CD14-positive monocyte (primary cell): ENCODE data around the gene CT47C1. TPM values are rescaled to one million over a fixed set of nuclear protein-coding genes. Genes with fewer than 3 reads are reported as not detected.
"Not testable (repeated sequence)": the region's sequence is repeated elsewhere in the genome, so short reads cannot be mapped to it uniquely, and the experiment has no call there.

Source experiments
- DNase-seq, 3 donors: peaks; one replicate each; pipeline ENCODE4 v3.0.0-alpha.2; 2011 to 2022
- H2AFZ ChIP-seq: 2 replicates; pipeline ENCODE4 v1.6.0; 2012; ENCODE audit warnings: mild to moderate bottlenecking, low read depth, low read length, inconsistent platforms; ENCODE audit not compliant: insufficient read depth, poor library complexity, severe bottlenecking
- H3K27ac ChIP-seq, 2 donors: 1 replicate in 1 of 2; 2 replicates in 1 of 2; pipeline ENCODE4 v1.5.1; 2012 to 2013; ENCODE audit warnings: low read length in 2 of 2, control low read depth in 1 of 2, inconsistent platforms in 1 of 2, low read depth in 1 of 2, mild to moderate bottlenecking in 1 of 2
- H3K27me3 ChIP-seq, 2 donors: one replicate each; pipeline versions ENCODE4 v1.6.0 to v1.6.1; 2011 to 2013; ENCODE audit warnings: low read length in 2 of 2; ENCODE audit not compliant: control insufficient read depth in 2 of 2, insufficient read depth in 2 of 2
- H3K36me3 ChIP-seq, 2 donors: replicated peaks in 1 of 2; 1 replicate in 1 of 2; 2 replicates in 1 of 2; pipeline versions ENCODE4 v1.5.1 to v1.6.1; 2012 to 2013; ENCODE audit warnings: low read length in 2 of 2, control low read depth in 1 of 2, inconsistent platforms in 1 of 2, mild to moderate bottlenecking in 1 of 2; ENCODE audit not compliant: insufficient read depth in 2 of 2, control insufficient read depth in 1 of 2
- H3K4me1 ChIP-seq, 2 donors: 1 replicate in 1 of 2; 2 replicates in 1 of 2; pipeline versions ENCODE4 v1.5.1 to v1.6.1; 2012 to 2013; ENCODE audit warnings: low read length in 2 of 2, control low read depth in 1 of 2, inconsistent platforms in 1 of 2, mild to moderate bottlenecking in 1 of 2, moderate library complexity in 1 of 2; ENCODE audit not compliant: insufficient read depth in 2 of 2, control insufficient read depth in 1 of 2
- H3K4me2 ChIP-seq: replicated peaks from 2 replicates; pipeline ENCODE3; 2012; ENCODE audit warnings: low read length, moderate library complexity, mild to moderate bottlenecking; ENCODE audit not compliant: poor library complexity, severe bottlenecking; ENCODE audit errors: extremely low read depth
- H3K4me3 ChIP-seq, 3 experiments: fragments of 200-600 bp in 1 of 3; sonication (generic) in 1 of 3; replicated peaks in 1 of 3; 1 replicate in 2 of 3; 2 replicates in 1 of 3; pipeline ENCODE4 v1.5.1; 2011 to 2013; ENCODE audit warnings: low read length in 3 of 3, mild to moderate bottlenecking in 3 of 3, control low read depth in 2 of 3, low read depth in 2 of 3, inconsistent platforms in 1 of 3, moderate library complexity in 1 of 3
- H3K79me2 ChIP-seq: 2 replicates; pipeline ENCODE4 v1.6.0; 2012; ENCODE audit warnings: mild to moderate bottlenecking, control low read depth, inconsistent platforms, low read length, moderate library complexity; ENCODE audit not compliant: insufficient read depth
- H3K9ac ChIP-seq: 2 replicates; pipeline ENCODE4 v1.6.0; 2017; ENCODE audit warnings: low read length, mild to moderate bottlenecking; ENCODE audit not compliant: insufficient read depth, poor library complexity, severe bottlenecking
- H3K9me3 ChIP-seq, 2 donors: replicated peaks in 1 of 2; 1 replicate in 1 of 2; 2 replicates in 1 of 2; pipeline versions ENCODE4 v1.5.1 to v1.6.1; 2012 to 2013; ENCODE audit warnings: low read length in 2 of 2, control low read depth in 1 of 2; ENCODE audit not compliant: control insufficient read depth in 1 of 2, insufficient read depth in 1 of 2
- H4K20me1 ChIP-seq: 2 replicates; pipeline ENCODE4 v1.6.0; 2012; ENCODE audit warnings: mild to moderate bottlenecking, low read length, control low read depth, moderate library complexity; ENCODE audit not compliant: insufficient read depth
- H3K27ac Mint-ChIP-seq, 7 donors: one replicate each; pipeline ENCODE4 v1.8.0; 2020; ENCODE audit warnings: mild to moderate bottlenecking in 7 of 7, mixed read lengths in 7 of 7, moderate library complexity in 6 of 7, inconsistent platforms in 2 of 7
- H3K27me3 Mint-ChIP-seq, 3 donors: one replicate each; pipeline ENCODE4 v1.8.0; 2021 to 2022; ENCODE audit warnings: low read depth in 3 of 3, mild to moderate bottlenecking in 3 of 3, mixed read lengths in 3 of 3, moderate library complexity in 3 of 3, inconsistent platforms in 1 of 3
- H3K36me3 Mint-ChIP-seq, 2 donors: one replicate each; pipeline ENCODE4 v1.8.0; 2020; ENCODE audit warnings: mixed read lengths in 2 of 2, inconsistent platforms in 1 of 2, mild to moderate bottlenecking in 1 of 2
- H3K4me1 Mint-ChIP-seq: one replicate; pipeline ENCODE4 v1.8.0; 2020; ENCODE audit warnings: mild to moderate bottlenecking, mixed read lengths
- H3K4me3 Mint-ChIP-seq, 2 donors: one replicate each; pipeline ENCODE4 v1.8.0; 2020; ENCODE audit warnings: mild to moderate bottlenecking in 2 of 2, mixed read lengths in 2 of 2, moderate library complexity in 1 of 2
- H3K9me3 Mint-ChIP-seq, 7 donors: one replicate each; pipeline ENCODE4 v1.8.0; 2020 to 2022; ENCODE audit warnings: mixed read lengths in 7 of 7, mild to moderate bottlenecking in 6 of 7, moderate library complexity in 6 of 7, inconsistent platforms in 2 of 7
- WGBS: methylation state at CpG from one replicate; pipeline ENCODE4 v1.1.5; 2013; ENCODE audit warnings: missing lambda C conversion rate; ENCODE audit not compliant: insufficient coverage; 5-methylcytosine and 5-hydroxymethylcytosine counted together
- intact Hi-C, 2 donors: fragments of 100-400 bp; cut with micrococcal nuclease; formaldehyde crosslinking; loops; one replicate each; pipeline versions ENCODE4 v1.15.0 to v1.15.1; 2023
- polyA plus RNA-seq, 3 donors: library from polyadenylated mRNA; depleted of rRNA in 1 of 3; unstranded in 2 of 3; stranded (reverse) in 1 of 3; fragments of 300-500 nt in 2 of 3; fragments of >200 nt in 1 of 3; fragmentation: Illumina TruSeq in 2 of 3; gene quantifications; 1 replicate in 2 of 3; 2 replicates in 1 of 3; pipeline ENCODE4 v1.2.3, GENCODE V29; 2012 to 2021
- TF ChIP-seq, protein P1 (sequence below): fragments of 200-600 bp; IDR thresholded peaks from one replicate; pipeline ENCODE4 v1.8.0; 2022; ENCODE audit warnings: antibody characterized with exemption, mild to moderate bottlenecking

CT47C1 gene
- polyA plus RNA-seq, 3 donors: not detected

GRCh38 chrX:119027960-119028732 lies 44.6 kb upstream of the CT47C1 start:
- no CpG with 5 or more reads among the region's 28 CpGs for WGBS
- H3K9me3 Mint-ChIP-seq: peaks cover 0 to 14% (median under 1%) of the 10 kb centered on the region in 7 donors

DNA sequence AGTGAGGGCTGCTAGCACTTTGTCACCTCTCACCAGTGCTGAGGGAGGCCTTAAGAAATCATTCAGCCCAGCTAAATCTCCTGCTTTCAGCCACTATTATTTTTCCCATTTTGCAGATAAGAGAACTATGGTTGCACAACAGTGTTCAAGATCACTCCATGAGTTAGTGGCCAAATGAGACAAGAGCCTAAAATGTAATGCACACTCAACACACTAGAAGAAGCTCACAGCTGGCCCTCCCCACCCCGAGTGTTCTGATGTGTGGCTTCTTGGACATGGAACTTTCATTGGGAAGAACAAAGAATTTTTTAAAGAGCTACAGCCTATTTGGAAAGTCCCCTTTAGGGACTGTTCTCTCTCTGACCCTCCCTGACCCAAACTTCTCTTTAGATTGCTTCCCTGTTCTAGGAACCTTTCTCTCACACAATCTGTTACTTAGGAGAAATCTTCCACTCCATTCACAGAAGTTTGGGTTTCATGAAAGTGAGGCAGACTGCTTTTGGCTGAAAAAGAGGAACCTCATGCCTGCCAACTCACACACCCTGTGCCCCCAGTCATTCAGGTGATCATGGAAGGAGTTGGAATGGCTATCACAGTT lies 44.0 kb upstream of the CT47C1 start:
- Histone ChIP-seq H3K4me1 (peaks cover 5 to 12% of the 10 kb centered on the region in 2 donors), H3K27ac (peak overlapping the region in 1 of 2 donors; percentile 51), H3K4me2 (no peak overlapping the region), H3K27me3 (no peaks in the 10 kb centered on the region), H3K4me3 (no peak overlapping the region), H3K9ac (no peak overlapping the region), H3K79me2 (no peaks in the 10 kb centered on the region), H3K36me3 (no peaks in the 10 kb centered on the region), H4K20me1 (no peaks in the 10 kb centered on the region), H3K9me3 (peaks cover 0 to 5% of the 10 kb centered on the region in 2 donors), H2AFZ (no peak overlapping the region)
- no peak overlapping the region for H3K4me3 Mint-ChIP-seq
- H3K9me3 Mint-ChIP-seq: peaks cover under 1 to 19% (median 7%) of the 10 kb centered on the region in 7 donors
- H3K4me1 Mint-ChIP-seq: peaks cover 5% of the 10 kb centered on the region
- H3K36me3 Mint-ChIP-seq: no peaks in the 10 kb centered on the region
- no CpG with 5 or more reads among the region's 1 CpG for WGBS
- H3K27ac Mint-ChIP-seq: peak overlapping the region; percentile 11 to 71 (median 37)
- TF ChIP-seq, protein P1, sequence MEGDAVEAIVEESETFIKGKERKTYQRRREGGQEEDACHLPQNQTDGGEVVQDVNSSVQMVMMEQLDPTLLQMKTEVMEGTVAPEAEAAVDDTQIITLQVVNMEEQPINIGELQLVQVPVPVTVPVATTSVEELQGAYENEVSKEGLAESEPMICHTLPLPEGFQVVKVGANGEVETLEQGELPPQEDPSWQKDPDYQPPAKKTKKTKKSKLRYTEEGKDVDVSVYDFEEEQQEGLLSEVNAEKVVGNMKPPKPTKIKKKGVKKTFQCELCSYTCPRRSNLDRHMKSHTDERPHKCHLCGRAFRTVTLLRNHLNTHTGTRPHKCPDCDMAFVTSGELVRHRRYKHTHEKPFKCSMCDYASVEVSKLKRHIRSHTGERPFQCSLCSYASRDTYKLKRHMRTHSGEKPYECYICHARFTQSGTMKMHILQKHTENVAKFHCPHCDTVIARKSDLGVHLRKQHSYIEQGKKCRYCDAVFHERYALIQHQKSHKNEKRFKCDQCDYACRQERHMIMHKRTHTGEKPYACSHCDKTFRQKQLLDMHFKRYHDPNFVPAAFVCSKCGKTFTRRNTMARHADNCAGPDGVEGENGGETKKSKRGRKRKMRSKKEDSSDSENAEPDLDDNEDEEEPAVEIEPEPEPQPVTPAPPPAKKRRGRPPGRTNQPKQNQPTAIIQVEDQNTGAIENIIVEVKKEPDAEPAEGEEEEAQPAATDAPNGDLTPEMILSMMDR: no peak
- intact Hi-C loops: no loop called here
- DNase-seq: peak in 2 of 3 donors; percentile 28 to 46
- peaks cover 0 to 2% (median 1%) of the 10 kb centered on the region in 3 donors for H3K27me3 Mint-ChIP-seq

More at GRCh38 chrX:119027960-119028732, 44.6 kb upstream of the CT47C1 start:
- H3K27ac ChIP-seq: peak overlapping the region in 1 of 2 donors; percentile 51
- H3K79me2 ChIP-seq, H3K9ac ChIP-seq, H3K27me3 Mint-ChIP-seq, DNase-seq, H3K4me2 ChIP-seq, H3K4me3 Mint-ChIP-seq, intact Hi-C loops, H3K4me3 ChIP-seq, H3K27ac Mint-ChIP-seq, H4K20me1 ChIP-seq, H2AFZ ChIP-seq, H3K9me3 ChIP-seq, H3K36me3 Mint-ChIP-seq, H3K27me3 ChIP-seq, H3K4me1 Mint-ChIP-seq, H3K36me3 ChIP-seq: not testable (repeated sequence)
- H3K4me1 ChIP-seq: peaks cover 5 to 12% of the 10 kb centered on the region in 2 donors

- Histone ChIP-seq H3K4me1 (peaks cover 5 to 12% of the 10 kb centered on the region in 2 donors), H3K9me3 (peaks cover 6 to 14% of the 10 kb centered on the region in 2 donors)
- WGBS: no CpG with 5 or more reads among the region's 10 CpGs
- H3K36me3 ChIP-seq, intact Hi-C loops, H4K20me1 ChIP-seq, H3K27me3 ChIP-seq, H3K9ac ChIP-seq, H3K27ac ChIP-seq, H3K4me3 Mint-ChIP-seq, H3K27me3 Mint-ChIP-seq, DNase-seq, H2AFZ ChIP-seq, H3K27ac Mint-ChIP-seq, H3K79me2 ChIP-seq, H3K4me1 Mint-ChIP-seq, H3K4me3 ChIP-seq, H3K4me2 ChIP-seq, H3K36me3 Mint-ChIP-seq: not testable (repeated sequence)
- H3K9me3 Mint-ChIP-seq: peaks cover 8 to 24% (median 11%) of the 10 kb centered on the region in 7 donors
Observed at GRCh38 chrX:119029656-119030055, 43.1 kb upstream of the CT47C1 start.
